Measurements from ENCODE around the gene PLEKHD1.
"Not testable (repeated sequence)": the region's sequence is repeated elsewhere in the genome, so short reads cannot be mapped to it uniquely, and the experiment has no call there.

Gene PLEKHD1

DNA sequence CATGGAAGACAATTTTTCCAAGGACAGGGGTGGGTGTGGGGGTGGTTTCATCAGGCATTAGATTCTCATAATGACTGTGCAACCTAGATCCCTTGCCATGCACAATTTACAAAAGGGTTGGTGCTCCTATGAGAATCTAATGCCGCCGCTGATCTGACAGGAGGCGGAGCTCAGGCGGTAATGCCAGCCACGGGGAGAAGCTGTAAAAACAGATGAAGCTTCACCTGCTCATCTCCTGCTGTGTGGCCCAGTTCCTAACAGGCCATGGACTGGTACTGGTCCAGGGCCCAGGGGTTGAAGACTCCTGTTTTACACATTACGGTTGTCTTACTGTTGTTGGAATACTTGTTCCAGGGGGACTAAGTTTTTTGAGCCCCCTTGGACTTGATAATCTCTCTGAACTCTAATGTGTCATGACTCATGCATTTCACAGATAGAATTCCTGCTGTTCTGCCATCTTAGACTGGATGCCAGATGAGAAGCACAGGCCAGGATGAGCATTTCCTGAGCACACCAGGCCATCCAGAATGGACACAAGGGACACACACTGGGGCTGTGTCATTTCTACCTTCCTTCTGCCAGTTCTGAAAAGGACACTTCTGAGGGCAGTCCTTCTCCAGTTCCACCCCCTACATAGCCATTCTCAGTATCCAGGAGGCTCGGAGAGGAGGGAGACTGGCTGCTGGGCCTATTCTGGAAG, 5.8 kb downstream of the PLEKHD1 start:
- TF ChIP-seq, protein P1, sequence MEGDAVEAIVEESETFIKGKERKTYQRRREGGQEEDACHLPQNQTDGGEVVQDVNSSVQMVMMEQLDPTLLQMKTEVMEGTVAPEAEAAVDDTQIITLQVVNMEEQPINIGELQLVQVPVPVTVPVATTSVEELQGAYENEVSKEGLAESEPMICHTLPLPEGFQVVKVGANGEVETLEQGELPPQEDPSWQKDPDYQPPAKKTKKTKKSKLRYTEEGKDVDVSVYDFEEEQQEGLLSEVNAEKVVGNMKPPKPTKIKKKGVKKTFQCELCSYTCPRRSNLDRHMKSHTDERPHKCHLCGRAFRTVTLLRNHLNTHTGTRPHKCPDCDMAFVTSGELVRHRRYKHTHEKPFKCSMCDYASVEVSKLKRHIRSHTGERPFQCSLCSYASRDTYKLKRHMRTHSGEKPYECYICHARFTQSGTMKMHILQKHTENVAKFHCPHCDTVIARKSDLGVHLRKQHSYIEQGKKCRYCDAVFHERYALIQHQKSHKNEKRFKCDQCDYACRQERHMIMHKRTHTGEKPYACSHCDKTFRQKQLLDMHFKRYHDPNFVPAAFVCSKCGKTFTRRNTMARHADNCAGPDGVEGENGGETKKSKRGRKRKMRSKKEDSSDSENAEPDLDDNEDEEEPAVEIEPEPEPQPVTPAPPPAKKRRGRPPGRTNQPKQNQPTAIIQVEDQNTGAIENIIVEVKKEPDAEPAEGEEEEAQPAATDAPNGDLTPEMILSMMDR (IDR thresholded peaks at IDR 0.05; ENCODE audit: low read length, missing control alignments), result no peak
- no peak overlapping the region for H3K4me3 ChIP-seq (replicated peaks; ENCODE audit: low read depth, low read length)
- DNase-seq (ENCODE audit: low read depth), result no peak

- no peak for DNase-seq (ENCODE audit: low read depth)
- TF ChIP-seq, protein P1 (IDR thresholded peaks at IDR 0.05; ENCODE audit: low read length, missing control alignments), result no peak
- H3K4me3 ChIP-seq (replicated peaks; ENCODE audit: low read depth, low read length), result no peak overlapping the region
Measured at GRCh38 chr14:69491193-69491592, 6.7 kb downstream of the PLEKHD1 start.

DNA sequence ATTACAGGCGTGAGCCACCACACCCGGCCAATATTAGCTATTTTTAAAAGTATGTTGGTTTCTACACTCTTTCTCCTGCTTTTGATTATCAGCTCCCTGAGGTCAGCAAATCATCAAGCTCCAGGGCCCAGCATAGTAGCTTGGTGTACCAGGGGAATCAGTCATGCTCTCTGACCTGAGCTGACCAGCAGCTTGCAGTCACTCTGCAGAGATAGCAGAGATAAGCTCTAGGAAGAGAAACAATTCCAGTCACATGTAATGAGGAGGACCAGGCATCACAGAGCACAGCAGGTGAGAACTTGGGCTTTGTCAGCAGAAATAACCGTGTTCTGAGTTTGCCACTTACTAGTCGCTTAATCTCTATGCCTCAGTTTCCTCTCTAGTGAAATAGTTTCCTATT, 8.5 kb downstream of the PLEKHD1 start:
- TF ChIP-seq, protein P1 (IDR thresholded peaks at IDR 0.05; ENCODE audit: low read length, missing control alignments), result no peak
- H3K4me3 ChIP-seq (replicated peaks; ENCODE audit: low read depth, low read length), result no peak overlapping the region
- DNase-seq (ENCODE audit: low read depth), result no peak

GRCh38 chr14:69493791-69494190, 9.3 kb downstream of the PLEKHD1 start:
- no peak overlapping the region for H3K4me3 ChIP-seq (replicated peaks; ENCODE audit: low read depth, low read length)
- no peak for DNase-seq (ENCODE audit: low read depth)
- TF ChIP-seq, protein P1 (IDR thresholded peaks at IDR 0.05; ENCODE audit: low read length, missing control alignments), result no peak

- DNase-seq (ENCODE audit: low read depth), result no peak
- H3K4me3 ChIP-seq (replicated peaks; ENCODE audit: low read depth, low read length), result no peak overlapping the region
- TF ChIP-seq, protein P1 (IDR thresholded peaks at IDR 0.05; ENCODE audit: low read length, missing control alignments), result no peak
Measured at GRCh38 chr14:69495341-69495921, 10.9 kb downstream of the PLEKHD1 start.

DNA sequence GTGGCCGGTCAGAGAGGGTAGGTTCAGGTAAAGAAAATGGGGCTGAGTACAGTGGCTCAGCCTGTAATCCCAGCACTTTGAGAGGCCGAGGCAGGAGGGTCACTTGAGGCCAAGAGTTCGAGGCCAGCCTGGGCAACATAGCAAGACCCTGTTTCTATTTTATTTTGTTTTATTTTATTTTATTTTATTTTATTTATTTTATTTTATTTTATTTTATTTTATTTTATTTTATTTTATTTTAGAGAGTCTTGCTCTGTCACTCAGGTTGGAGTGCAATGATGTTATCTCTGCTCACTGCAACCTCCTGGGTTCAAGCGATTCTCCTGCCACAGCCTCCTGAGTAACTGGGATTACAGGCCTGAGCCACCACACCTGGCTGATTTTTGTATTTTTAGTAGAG, 13.3 kb downstream of the PLEKHD1 start:
- H3K4me3 ChIP-seq (replicated peaks; ENCODE audit: low read depth, low read length); DNase-seq (ENCODE audit: low read depth): not testable (repeated sequence)

DNA sequence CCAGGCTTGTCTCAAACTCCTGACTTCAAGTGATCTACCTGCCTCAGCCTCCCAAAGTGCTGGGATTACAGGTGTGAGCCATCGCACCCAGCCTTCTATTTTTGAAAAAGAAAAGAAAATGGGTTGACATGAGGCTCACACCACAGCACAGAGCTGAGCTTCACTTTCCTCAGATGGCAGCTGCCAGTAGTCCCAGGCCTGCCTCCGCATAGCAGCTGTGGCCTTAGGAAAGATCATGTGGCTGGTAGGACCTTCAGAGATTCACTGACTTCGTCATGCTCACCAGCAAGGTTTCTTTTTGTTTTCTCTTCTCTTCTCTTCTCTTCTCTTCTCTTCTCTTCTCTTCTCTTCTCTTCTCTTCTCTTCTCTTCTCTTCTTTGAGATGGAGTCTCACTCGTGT, 13.8 kb downstream of the PLEKHD1 start:
- DNase-seq (ENCODE audit: low read depth), result not testable (repeated sequence)

GRCh38 chr14:69499436-69499835, 14.9 kb downstream of the PLEKHD1 start:
- H3K4me3 ChIP-seq (replicated peaks; ENCODE audit: low read depth, low read length), result no peak overlapping the region
- TF ChIP-seq, protein P1 (IDR thresholded peaks at IDR 0.05; ENCODE audit: low read length, missing control alignments), result no peak
- DNase-seq (ENCODE audit: low read depth), result no peak

More for the DNA sequence above, 13.8 kb downstream of the PLEKHD1 start:
- not testable (repeated sequence) for H3K4me3 ChIP-seq (replicated peaks; ENCODE audit: low read depth, low read length)

Measured in fibroblast of pulmonary artery (primary cell).